DMS 273 treated with DMSO at 0.1 percent for 48 hours (cell line): ENCODE data around the gene BAK1.

ENCODE experiments used
- DNase-seq: peaks from one replicate; lab custom pipeline; 2025; lab: John Stamatoyannopoulos, UW

BAK1 gene

GRCh38 chr6:33579828-33580714 is at the start of gene BAK1:
TSS of gene BAK1 (minus strand) at chr6:33580276. CDS start at chr6:33577604, 2,672 bp downstream.
- peak; percentile 69 for DNase-seq

GRCh38 chr6:33628401-33628964 is 48.4 kb upstream of the BAK1 start:
- no peak for DNase-seq

GRCh38 chr6:33627876-33628275 is 47.8 kb upstream of the BAK1 start:
- no peak for DNase-seq

- DNase-seq, result no peak
These were observed 44.8 kb upstream of the BAK1 start for GRCh38 chr6:33624856-33625255.

- no peak for DNase-seq
These were observed 43.9 kb upstream of the BAK1 start for GRCh38 chr6:33623895-33624381.

- no peak for DNase-seq
These were observed 42.7 kb upstream of the BAK1 start for GRCh38 chr6:33622456-33623431.

- DNase-seq, result no peak
These were observed 41.8 kb upstream of the BAK1 start for GRCh38 chr6:33621711-33622388.

GRCh38 chr6:33620856-33621710 is 41.0 kb upstream of the BAK1 start, which contains the start of gene ITPR3:
TSS of gene ITPR3 (plus strand) at chr6:33621322. CDS start at chr6:33621603, 281 bp downstream.
- DNase-seq, result no peak

- DNase-seq, result no peak
These were observed 40.2 kb upstream of the BAK1 start for GRCh38 chr6:33620158-33620855.

GRCh38 chr6:33619166-33619840 is 39.2 kb upstream of the BAK1 start:
- no peak for DNase-seq

- DNase-seq, result no peak
These were observed 36.8 kb upstream of the BAK1 start for GRCh38 chr6:33616913-33617312.

- DNase-seq, result no peak
These were observed 36.0 kb upstream of the BAK1 start for GRCh38 chr6:33616113-33616512.

- no peak for DNase-seq
These were observed 33.7 kb upstream of the BAK1 start for GRCh38 chr6:33613795-33614168.

- no peak for DNase-seq
These were observed 33.2 kb upstream of the BAK1 start for GRCh38 chr6:33613146-33613794.

- DNase-seq, result no peak
These were observed 31.0 kb upstream of the BAK1 start for GRCh38 chr6:33610779-33611732.

- DNase-seq, result no peak
These were observed 30.0 kb upstream of the BAK1 start for GRCh38 chr6:33610067-33610466.

- DNase-seq, result no peak
These were observed 29.5 kb upstream of the BAK1 start for GRCh38 chr6:33609528-33609927.

- DNase-seq, result no peak
These were observed 28.9 kb upstream of the BAK1 start for GRCh38 chr6:33609019-33609418.
